WTC11 (cell line): ENCODE results near the gene SHROOM1. TPM values are rescaled to one million over a fixed set of nuclear protein-coding genes. Genes with fewer than 3 reads are reported as not detected.

ENCODE experiments used
- ATF6 ChIP-seq: sonication (generic); formaldehyde crosslinking; IDR thresholded peaks from 2 replicates; pipeline ENCODE4 v1.8.1; 2023; ENCODE audit warnings: mild to moderate bottlenecking, missing genetic modification reagents
- CDX4 ChIP-seq: fragments of 250-450 bp; sonication (Bioruptor Pico); IDR thresholded peaks from 2 replicates; pipeline ENCODE4 v1.9.0; 2021; ENCODE audit warnings: moderate library complexity, mild to moderate bottlenecking, inconsistent platforms, borderline replicate concordance
- MLX ChIP-seq: sonication (generic); formaldehyde crosslinking; IDR thresholded peaks from 2 replicates; pipeline ENCODE4 v1.8.1; 2023; ENCODE audit warnings: mild to moderate bottlenecking, missing genetic modification reagents, moderate library complexity
- MYBL2 ChIP-seq: sonication (generic); formaldehyde crosslinking; IDR thresholded peaks from 2 replicates; pipeline ENCODE4 v1.8.1; 2023; ENCODE audit warnings: mild to moderate bottlenecking, moderate library complexity, missing genetic modification reagents
- NFYB ChIP-seq: sonication (generic); formaldehyde crosslinking; conservative IDR thresholded peaks from 2 replicates; pipeline ENCODE4 v1.8.0; 2022; ENCODE audit warnings: low read depth, missing genetic modification reagents
- SMAD4 ChIP-seq: sonication (generic); formaldehyde crosslinking; IDR thresholded peaks from 2 replicates; pipeline ENCODE4 v1.8.0; 2022; ENCODE audit warnings: mild to moderate bottlenecking, missing genetic modification reagents
- STAT6 ChIP-seq: sonication (generic); formaldehyde crosslinking; conservative IDR thresholded peaks from 2 replicates; pipeline ENCODE4 v1.8.1; 2023; ENCODE audit warnings: mild to moderate bottlenecking, low read depth, missing genetic modification reagents, moderate library complexity
- TCF7 ChIP-seq: sonication (generic); formaldehyde crosslinking; IDR thresholded peaks from 2 replicates; pipeline ENCODE4 v1.8.0; 2022; ENCODE audit warnings: mild to moderate bottlenecking, low read depth, missing genetic modification reagents, moderate library complexity
- ZNF317 ChIP-seq: sonication (generic); formaldehyde crosslinking; IDR thresholded peaks from 2 replicates; pipeline ENCODE4 v1.8.1; 2023; ENCODE audit warnings: low read depth, mild to moderate bottlenecking, moderate library complexity, missing genetic modification reagents, borderline replicate concordance
- total RNA-seq: library from RNA; stranded (reverse); gene quantifications from 3 replicates; pipeline ENCODE4 v1.2.3, GENCODE V29; 2021
- TF ChIP-seq, protein P1 (sequence below): fragments of 250-450 bp; sonication (Bioruptor Pico); IDR thresholded peaks from 2 replicates; pipeline ENCODE4 v1.9.0; 2021; ENCODE audit warnings: mild to moderate bottlenecking, borderline replicate concordance
- TF ChIP-seq, protein P2 (sequence below): sonication (generic); formaldehyde crosslinking; conservative IDR thresholded peaks from 2 replicates; pipeline ENCODE4 v1.8.1; 2022; ENCODE audit warnings: mild to moderate bottlenecking, missing genetic modification reagents

The SHROOM1 gene
- total RNA-seq, 1 experiment from 2014 or later: 8.1 TPM

DNA sequence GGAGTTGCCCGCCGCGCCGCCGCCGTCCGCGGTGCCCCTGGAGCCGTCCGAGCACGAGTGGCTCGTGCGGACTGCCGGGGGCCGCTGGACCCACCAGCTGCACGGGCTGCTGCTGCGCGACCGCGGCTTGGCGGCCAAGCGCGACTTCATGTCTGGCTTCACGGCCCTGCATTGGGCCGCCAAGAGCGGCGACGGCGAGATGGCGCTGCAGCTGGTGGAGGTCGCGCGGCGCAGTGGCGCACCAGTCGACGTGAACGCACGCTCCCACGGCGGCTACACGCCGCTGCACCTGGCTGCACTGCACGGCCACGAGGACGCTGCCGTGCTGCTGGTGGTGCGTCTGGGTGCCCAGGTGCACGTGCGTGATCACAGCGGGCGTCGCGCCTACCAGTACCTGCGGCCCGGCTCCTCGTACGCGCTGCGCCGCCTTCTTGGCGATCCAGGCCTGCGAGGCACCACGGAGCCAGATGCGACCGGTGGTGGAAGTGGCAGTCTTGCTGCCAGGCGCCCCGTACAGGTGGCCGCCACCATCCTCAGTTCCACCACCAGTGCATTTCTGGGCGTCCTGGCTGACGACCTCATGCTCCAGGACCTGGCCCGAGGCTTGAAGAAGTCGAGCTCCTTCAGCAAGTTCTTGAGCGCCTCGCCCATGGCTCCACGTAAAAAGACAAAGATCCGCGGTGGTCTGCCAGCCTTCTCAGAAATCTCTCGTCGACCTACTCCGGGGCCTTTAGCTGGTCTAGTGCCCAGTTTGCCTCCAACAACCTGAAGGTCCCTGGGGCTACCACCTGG, 15.7 kb downstream of the SHROOM1 start (continued):
- TF ChIP-seq ATF6 (CRISPR knock-in tag) (no peak), TCF7 (CRISPR knock-in tag) (no peak), MYBL2 (no peak), SMAD4 (CRISPR knock-in tag) (no peak), NFYB (no peak), CDX4 (CRISPR knock-in tag) (no peak), ZNF317 (CRISPR knock-in tag) (no peak), STAT6 (CRISPR knock-in tag) (no peak), MLX (CRISPR knock-in tag) (no peak)
- TF ChIP-seq, protein P1, sequence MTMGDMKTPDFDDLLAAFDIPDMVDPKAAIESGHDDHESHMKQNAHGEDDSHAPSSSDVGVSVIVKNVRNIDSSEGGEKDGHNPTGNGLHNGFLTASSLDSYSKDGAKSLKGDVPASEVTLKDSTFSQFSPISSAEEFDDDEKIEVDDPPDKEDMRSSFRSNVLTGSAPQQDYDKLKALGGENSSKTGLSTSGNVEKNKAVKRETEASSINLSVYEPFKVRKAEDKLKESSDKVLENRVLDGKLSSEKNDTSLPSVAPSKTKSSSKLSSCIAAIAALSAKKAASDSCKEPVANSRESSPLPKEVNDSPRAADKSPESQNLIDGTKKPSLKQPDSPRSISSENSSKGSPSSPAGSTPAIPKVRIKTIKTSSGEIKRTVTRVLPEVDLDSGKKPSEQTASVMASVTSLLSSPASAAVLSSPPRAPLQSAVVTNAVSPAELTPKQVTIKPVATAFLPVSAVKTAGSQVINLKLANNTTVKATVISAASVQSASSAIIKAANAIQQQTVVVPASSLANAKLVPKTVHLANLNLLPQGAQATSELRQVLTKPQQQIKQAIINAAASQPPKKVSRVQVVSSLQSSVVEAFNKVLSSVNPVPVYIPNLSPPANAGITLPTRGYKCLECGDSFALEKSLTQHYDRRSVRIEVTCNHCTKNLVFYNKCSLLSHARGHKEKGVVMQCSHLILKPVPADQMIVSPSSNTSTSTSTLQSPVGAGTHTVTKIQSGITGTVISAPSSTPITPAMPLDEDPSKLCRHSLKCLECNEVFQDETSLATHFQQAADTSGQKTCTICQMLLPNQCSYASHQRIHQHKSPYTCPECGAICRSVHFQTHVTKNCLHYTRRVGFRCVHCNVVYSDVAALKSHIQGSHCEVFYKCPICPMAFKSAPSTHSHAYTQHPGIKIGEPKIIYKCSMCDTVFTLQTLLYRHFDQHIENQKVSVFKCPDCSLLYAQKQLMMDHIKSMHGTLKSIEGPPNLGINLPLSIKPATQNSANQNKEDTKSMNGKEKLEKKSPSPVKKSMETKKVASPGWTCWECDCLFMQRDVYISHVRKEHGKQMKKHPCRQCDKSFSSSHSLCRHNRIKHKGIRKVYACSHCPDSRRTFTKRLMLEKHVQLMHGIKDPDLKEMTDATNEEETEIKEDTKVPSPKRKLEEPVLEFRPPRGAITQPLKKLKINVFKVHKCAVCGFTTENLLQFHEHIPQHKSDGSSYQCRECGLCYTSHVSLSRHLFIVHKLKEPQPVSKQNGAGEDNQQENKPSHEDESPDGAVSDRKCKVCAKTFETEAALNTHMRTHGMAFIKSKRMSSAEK (CRISPR knock-in tag): no peak
- TF ChIP-seq, protein P2, sequence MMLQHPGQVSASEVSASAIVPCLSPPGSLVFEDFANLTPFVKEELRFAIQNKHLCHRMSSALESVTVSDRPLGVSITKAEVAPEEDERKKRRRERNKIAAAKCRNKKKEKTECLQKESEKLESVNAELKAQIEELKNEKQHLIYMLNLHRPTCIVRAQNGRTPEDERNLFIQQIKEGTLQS: no peak; the same call in 1 of the 2 replicates
